ENCODE measurements around the gene DCT. TPM values are rescaled to one million over a fixed set of nuclear protein-coding genes. Genes with fewer than 3 reads are reported as not detected.

The DCT gene
- total RNA-seq, 2 donors from 2014 or later: 0.09 to 0.26 TPM

DNA sequence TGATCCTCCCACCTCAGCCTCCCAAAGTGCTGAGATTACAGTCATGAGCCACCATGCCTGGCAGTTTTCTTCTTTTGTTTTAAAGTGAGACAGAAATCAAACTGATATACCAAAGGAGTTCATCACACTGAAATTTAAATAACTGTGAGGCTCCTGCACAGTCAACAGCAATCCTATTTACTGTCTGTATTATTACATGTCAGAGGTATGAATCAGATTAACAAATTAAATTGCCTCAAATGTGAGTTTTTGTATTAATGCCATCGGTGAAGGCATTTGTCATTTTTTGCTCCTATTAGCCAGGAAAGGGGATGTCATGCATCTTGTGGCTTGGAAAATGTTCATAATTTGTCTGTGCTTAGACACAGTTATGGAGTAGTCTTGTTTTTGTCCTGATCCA lies 20.4 kb downstream of the DCT start:
- intact Hi-C loops (cut with DNase I): loop anchor here in 1 of 2 donors (10.0 kb wide), 1 partner anchor 826 kb away; no protein-coding TSS in a partner anchor
- no peak for DNase-seq
- ATAC-seq: no peak

DNA sequence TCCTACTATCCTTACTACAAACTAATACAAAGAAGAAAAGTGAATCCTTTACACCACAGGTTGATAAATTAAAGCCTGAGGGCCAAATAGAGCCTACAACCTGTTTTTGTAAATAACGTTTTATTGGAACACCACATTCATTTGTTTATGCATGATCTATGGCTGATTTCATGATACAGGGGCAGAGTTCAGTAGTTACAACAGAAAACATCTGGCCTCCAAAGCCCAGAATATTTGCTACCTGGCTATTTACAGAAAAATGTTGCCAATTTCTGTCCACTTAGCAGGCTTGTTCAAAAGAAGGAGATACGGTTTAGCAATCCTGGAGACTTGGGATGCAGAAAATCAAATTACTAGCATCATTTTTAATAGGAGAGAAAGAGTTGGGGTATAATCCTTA lies 24.1 kb downstream of the DCT start:
- ATAC-seq (no peak), DNase-seq (no peak)
- intact Hi-C loops (cut with DNase I): loop anchor here in 1 of 2 donors (10.0 kb wide), 1 partner anchor 829 kb away; no protein-coding TSS in a partner anchor

DNA sequence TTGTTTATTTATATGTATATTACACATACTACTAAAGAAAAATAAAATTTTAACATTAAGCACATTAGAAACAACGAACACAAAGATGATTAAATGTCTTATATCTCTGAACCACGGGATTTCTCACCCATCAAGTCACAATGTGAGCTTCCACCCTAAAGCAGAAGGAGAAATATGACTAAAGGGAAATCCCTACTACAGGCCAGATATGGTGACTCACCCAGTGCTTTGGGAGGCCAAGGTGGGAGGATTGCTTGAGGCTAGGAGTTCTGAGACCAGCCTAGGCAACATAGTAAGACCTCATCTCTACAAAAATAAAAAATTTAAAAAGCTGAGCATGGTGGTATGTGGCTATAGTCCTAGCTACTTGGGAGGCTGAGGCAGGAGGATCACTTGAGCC lies 24.6 kb downstream of the DCT start:
- ATAC-seq (no peak), DNase-seq (no peak)
- intact Hi-C loops (cut with DNase I): loop anchor here in 1 of 2 donors (10.0 kb wide), 1 partner anchor 830 kb away; no protein-coding TSS in a partner anchor

DNA sequence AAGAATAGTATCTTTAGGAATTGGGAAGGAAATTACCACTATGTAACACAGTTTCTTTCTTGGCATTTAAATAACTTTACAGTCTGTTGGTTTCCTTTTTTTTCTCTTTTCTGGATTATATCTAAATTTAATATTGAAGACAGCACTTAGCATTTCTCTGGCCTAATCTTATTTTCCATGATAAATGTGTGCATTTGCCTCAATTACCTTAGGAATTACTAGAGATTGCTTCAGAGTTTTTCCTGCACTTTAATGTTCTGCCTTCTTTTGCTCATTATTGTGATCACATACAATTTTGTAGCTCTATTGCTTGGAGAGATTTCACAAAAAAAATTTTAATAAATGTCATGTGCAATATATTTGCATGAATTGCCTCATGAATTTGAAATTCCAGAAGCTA lies 25.1 kb downstream of the DCT start:
- ATAC-seq (no peak), DNase-seq (no peak)
- intact Hi-C loops (cut with DNase I): loop anchor here in 1 of 2 donors (10.0 kb wide), 1 partner anchor 830 kb away; no protein-coding TSS in a partner anchor

DNA sequence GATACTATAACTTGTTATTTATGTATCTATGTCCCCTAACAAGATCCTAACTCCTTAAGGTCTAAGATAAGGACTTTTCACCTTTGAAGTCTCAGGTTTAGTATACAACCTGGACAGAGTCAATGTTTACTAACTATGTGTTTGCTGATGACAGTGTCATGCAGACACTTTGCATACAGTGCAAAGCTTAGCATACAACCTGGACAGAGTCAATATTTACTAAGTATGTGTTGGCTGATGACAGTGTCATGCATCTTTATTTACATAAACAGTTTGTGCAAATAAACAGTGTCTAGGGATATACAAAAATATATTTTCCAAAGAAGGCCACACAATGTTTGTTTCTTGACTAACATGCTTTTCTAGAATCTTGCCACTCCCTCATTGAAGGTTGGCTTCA lies 34.7 kb downstream of the DCT start:
- intact Hi-C loops (cut with DNase I): no loop called here
- no peak for ATAC-seq
- no peak for DNase-seq

DNA sequence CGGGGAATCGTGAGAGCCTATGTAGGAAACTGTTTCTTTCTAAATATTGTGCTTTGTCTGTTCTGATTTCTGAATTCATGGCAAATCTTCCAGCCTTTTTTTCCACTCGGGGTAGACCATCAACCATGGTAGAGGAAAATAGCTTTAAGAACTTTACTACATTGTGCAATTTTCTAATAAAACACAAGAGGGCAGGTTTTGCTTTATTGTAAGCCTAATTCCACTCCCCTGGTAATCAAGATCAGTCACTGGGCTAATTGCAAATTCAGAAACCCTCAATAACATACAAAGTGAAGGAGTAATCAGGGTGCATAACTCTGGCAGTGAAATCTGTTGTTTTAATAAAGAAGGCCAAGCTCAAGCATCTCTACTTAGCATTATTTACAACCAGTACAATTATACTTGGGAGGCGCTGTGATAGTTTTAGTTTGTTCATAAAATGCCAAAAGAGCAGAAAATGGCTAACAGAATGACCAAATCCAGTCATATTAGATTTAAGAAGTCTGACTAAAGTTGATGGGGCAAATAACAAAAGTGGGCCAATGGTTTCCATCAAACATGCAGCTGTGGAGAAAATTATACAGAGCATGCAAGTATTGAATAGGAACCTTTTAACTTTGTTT lies 43.8 kb downstream of the DCT start:
- intact Hi-C loops (cut with DNase I): loop anchor here (1.0 to 5.0 kb wide), 2 partner anchors 182 kb away; no protein-coding TSS in a partner anchor
- ATAC-seq: peak; percentile 48 to 72
- DNase-seq: no peak

DNA sequence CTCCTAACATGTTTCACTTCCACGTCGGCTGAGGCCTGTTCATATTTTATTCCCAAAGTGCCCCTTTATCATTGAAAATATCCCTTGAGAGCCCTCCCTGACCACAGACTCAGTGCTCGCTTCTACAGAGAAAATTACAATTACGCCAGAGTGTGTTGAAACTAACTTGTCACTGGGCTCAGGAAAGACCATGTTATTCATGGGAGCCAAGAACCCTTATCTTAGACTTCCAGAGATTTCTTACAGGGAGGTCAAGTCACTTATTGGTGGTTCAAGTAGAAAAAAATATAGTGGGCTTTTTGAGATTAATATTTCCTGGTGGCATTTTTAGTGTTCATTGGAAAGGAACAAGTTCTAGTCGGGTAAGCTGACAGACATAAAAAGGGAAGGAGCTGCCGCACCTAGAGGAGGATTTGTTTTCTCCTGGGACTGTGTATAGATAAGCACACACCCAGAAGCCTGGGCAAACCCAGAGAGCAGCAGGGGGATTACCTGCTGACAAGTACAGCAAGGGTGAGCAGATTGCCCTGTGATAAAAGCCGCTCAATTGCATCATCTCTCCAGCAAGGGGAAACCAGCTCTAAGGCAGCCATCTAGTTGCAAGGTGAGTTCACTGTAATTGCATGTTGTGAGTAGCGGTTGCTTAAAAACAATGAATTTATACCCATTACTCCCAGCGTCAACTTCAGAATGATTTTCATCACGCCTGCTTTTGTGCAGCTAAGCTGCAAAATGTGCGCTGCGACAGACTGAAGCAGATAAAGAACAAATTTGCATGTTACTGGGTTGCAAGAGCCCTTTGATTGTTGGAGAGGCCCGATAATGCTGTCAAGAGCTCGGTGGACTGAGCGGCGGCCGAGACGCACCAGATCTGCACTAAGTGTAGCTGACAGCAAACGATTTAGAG lies 46.2 kb downstream of the DCT start:
- intact Hi-C loops (cut with DNase I): no loop called here
- ATAC-seq: peak; percentile 53 to 89
- peak; percentile 22 for DNase-seq

DNA sequence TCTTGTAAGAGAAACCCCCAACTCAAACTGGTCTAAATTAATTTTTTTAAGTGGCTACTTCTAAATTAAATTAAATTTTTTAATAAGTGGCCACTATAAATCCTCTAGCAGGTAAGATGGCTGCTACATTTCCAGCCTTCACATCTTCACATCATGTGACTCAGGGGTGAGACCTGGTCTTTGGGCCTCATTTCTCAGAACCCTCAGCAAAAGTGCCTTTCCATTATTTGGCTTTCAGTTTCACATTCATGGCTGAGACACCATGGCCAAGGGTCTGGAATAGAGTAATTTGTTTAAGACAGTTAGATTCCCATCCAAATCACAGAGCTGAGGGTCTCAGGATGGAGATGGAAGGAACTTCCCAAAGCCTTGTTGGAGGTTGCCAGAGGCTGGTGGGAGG lies 47.5 kb downstream of the DCT start:
- DNase-seq (no peak), ATAC-seq (no peak)
- intact Hi-C loops (cut with DNase I): no loop called here

DNA sequence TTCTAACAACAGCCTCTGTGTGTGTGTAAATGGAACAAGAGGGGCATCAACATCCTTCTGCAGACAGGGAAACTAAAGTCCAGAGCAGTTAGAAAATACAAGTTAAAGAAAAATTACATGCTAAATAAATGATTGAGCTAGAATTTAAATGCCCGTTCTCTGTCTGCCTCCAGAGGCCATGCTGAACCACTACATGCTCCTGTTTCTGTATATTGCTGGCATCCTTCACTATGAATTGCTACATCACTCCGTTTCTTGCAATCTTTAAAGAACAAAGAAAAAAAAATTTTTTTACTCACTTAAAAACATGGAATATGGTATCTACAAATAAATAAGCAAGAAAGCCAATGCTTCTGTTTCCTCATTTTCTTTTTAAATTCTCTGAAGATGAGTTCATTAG lies 47.9 kb downstream of the DCT start:
- no peak for ATAC-seq
- DNase-seq: no peak
- intact Hi-C loops (cut with DNase I): no loop called here

DNA sequence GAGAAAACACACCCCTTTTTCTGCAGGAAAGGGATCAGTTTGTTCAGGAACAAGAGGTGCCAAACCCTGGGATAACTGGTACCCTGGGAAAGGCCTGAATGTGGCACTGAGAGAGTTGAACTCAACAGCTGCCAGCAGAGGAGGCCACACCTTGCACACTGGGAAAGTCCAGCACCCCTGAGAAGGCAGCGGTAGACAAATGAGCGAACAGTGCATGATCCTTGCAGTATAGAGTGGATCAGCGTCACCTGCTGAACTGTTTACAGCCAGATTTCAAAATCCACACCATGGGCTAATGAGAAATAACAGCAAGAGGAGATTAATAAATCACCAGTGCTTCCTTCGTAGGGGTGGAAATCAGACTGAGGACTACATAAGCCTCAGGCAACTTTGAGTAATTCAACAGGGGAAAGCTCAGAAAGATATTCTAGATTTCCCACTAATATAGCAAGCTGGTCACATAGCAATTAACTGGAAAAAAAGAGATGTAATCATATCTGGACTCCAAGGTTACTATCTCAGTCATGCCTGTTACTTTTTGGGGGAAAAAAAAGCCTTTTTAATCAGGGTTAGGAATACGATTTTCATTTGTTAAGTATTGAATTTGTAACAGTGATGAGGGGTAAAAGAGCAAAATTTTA lies 52.0 kb downstream of the DCT start:
- intact Hi-C loops (cut with DNase I): no loop called here
- ATAC-seq (no peak), DNase-seq (no peak)

DNA sequence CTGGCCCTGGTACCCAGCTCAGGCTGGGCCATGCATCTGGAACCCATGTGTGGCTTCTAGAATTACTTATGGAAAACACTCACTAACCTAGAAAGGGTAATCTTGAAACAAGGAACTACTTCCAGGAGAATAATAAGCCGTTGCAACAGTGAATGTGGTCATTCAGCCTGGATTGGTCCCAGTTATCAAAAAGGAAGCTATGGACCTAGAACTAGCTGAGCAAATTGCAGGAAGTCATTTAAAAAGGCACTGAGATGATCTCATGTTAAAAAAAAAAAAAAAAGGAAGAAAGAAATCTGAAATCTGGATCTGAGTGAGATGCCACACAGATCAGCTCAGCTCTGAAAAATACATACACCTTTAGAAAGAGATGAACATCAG lies 59.6 kb downstream of the DCT start:
- intact Hi-C loops (cut with DNase I): no loop called here
- ATAC-seq (no peak), DNase-seq (no peak)

DNA sequence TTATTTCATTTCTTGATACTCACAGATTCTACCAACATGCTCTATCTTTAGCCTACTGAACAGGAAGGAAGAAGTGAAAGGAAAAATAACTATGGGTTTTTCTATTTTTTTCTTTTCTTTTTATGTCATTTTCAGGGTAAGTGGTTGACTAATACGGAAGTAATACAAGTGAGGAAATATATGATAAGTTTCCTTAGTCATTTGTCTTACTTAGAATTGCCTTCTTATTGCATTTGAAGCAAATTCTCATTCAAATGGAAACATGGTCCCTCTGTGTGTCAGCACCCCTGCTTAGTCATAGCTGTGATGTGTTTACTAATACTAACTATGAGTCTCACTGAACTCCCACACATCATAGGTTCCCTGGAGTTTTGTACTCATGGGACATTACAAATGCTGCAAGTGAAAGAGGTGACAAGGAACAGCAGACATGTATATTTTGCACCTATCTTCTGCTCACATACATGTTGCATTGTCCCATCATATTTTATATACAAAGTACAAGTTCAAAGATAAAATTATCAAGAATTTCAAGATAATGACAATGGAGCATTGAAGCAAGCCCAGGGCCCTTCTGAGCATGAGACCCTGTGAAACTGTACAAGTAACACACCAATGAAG lies 60.1 kb downstream of the DCT start:
- intact Hi-C loops (cut with DNase I): no loop called here
- DNase-seq (no peak), ATAC-seq (no peak)

DNA sequence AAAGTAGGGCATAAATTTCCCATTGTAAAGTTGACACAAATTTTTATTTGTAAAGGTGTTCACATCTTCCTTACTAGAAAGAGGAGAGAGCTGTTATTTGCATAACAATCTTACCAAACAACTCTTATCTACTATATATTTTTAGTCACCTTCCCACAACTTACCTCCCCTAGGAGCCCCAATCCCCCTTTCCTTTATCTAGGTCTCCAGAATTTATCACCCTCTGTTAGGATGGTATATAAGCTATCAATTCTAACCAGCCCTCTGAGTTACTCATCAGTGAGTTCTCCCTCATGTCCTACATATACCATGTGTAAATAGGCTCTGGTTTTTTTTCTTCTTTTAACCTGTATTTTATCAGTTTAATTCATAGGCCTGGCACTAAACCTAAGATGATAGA lies 62.2 kb downstream of the DCT start:
- ATAC-seq (no peak), DNase-seq (no peak)
- intact Hi-C loops (cut with DNase I): no loop called here

DNA sequence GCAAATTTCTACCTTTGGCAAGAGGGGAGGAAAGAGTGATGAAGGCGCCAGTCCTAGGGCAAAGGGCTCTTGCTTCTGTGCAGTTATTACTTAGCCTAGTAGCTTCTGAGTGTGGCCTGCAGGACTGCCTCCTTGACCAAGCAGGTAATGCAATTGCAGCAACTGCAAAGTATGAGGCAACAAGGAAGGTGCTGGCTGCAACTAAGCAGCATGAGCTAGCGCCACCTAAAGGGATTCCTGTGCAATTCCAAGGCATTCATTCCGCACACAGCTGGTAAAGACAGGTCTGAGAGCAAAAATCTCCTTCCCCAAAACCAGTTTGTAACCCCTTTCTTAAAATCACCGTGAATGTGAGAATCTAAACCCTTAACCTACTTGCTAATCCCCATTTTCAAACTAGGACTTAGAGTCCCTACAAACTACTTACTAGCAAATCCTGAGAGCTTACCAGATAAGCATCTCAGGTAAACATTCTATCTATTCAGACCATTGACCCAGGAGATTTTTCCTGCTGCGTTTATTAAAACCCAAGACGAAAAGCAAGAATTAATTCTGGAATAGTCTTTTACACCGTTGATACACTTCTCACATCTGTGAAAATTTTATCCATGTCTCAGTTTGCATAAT lies 62.9 kb downstream of the DCT start:
- DNase-seq (no peak), ATAC-seq (no peak)
- intact Hi-C loops (cut with DNase I): no loop called here

DNA sequence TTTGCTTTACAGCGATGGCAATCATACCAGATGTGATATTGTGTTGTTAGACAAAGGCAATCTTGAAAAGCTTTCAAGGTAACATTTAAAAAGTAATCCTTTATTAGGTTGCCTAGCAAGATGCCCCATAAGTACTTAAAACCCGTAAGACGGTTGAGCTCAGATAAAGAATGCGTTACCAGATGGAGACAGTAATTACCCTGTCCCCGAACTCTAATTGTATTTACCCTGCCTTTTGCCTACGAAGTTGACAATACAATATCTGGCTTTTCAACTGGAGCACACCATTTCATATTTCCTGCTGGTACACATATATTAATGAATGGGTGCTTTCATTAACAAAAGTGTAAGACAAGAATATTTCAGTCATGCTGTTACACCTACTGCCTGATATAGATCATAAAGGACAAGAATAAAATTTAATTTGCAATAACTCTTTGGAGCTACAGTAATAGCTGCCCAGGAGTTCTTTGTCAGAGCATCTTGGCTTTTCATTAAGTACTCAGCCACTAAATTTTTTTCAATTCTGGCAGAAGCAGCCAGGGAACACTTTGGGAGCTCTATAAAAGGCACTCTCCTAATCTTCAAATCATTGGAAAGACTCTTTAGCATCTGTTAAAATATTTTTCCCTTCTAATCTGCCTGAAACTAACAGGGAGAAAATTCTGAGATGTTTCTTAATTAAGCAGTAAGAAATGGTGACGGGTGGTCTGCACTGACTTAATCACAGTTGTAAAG lies 63.8 kb downstream of the DCT start:
- ATAC-seq: no peak
- intact Hi-C loops (cut with DNase I): no loop called here
- DNase-seq: no peak

DNA sequence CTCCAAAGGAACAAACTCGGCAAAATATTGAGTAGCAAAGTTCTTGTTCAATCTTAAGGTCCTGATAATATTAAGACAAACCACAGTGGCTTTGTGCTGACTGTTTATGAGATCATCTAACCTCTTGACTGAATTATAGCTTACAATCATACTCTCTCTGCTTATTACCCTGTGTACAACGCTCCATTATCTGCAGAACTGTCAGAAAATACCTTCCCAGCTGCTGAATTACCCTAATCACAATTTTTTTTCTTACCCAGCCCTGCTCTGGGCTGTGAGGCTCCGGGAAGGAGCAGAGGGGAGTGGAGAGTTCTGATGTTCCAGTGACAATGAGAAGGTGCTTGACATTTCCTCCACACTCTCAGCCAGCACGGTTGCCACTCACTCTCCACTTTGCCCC lies 64.8 kb downstream of the DCT start:
- intact Hi-C loops (cut with DNase I): no loop called here
- DNase-seq: no peak
- ATAC-seq: no peak

DNA sequence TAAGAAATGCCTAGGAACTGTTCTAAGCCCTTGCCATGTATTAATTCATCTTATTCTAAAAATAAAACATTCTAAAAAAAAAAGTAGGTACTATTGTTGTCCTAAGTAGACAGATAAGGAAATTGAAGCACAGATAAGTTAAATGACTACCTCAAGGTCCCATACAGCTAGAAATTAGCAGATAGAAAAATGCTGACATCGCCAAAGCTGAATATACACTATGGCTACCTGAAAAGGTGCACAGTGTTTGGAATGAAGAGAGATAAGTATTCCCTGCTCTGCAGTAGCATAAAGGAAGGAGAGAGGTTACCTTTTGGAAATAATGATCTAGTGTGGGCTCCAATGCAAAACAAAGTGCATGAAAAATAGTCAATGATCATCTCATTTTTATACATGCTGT lies 65.3 kb downstream of the DCT start:
- no peak for ATAC-seq
- no peak for DNase-seq
- intact Hi-C loops (cut with DNase I): no loop called here

DNA sequence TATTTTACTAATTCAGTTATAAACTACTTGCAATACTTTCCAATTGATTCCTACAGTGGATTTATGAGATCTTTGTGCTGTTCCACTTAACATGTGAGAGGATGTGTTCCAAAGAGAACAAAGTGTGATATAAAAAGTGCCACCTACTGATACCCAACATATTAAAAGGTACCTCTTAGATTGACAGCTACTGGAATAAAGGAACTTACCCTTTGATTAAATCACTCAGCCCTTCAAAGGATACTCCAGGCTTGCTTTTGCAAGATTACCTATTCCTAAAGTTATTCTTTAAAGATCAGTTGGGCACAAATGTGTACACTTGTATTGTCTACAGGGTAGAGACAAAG lies 65.9 kb downstream of the DCT start:
- intact Hi-C loops (cut with DNase I): no loop called here
- ATAC-seq (no peak), DNase-seq (no peak)
